Measurements from ENCODE around the gene NF1. TPM values are rescaled to one million over a fixed set of nuclear protein-coding genes. Genes with fewer than 3 reads are reported as not detected.

Gene NF1
- total RNA-seq, 1 donor from 2014 or later, result 66.7 TPM

GRCh38 chr17:31295489-31295871 lies 200.7 kb downstream of the NF1 start:
- H3K36me3 Mint-ChIP-seq (ENCODE audit: unreplicated experiment), result peaks cover 10% of the 10 kb centered on the region
- TF ChIP-seq, protein P1, sequence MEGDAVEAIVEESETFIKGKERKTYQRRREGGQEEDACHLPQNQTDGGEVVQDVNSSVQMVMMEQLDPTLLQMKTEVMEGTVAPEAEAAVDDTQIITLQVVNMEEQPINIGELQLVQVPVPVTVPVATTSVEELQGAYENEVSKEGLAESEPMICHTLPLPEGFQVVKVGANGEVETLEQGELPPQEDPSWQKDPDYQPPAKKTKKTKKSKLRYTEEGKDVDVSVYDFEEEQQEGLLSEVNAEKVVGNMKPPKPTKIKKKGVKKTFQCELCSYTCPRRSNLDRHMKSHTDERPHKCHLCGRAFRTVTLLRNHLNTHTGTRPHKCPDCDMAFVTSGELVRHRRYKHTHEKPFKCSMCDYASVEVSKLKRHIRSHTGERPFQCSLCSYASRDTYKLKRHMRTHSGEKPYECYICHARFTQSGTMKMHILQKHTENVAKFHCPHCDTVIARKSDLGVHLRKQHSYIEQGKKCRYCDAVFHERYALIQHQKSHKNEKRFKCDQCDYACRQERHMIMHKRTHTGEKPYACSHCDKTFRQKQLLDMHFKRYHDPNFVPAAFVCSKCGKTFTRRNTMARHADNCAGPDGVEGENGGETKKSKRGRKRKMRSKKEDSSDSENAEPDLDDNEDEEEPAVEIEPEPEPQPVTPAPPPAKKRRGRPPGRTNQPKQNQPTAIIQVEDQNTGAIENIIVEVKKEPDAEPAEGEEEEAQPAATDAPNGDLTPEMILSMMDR (IDR thresholded peaks at IDR 0.05), result no peak
- H3K4me1 Mint-ChIP-seq (ENCODE audit: unreplicated experiment), result no peaks in the 10 kb centered on the region
- no peaks in the 10 kb centered on the region for H3K9me3 Mint-ChIP-seq (ENCODE audit: unreplicated experiment)
- no peak overlapping the region for H3K4me3 Mint-ChIP-seq (ENCODE audit: unreplicated experiment)
- H3K27ac Mint-ChIP-seq (ENCODE audit: unreplicated experiment), result no peak overlapping the region
- DNase-seq (ENCODE audit: extremely low spot score, unreplicated experiment), result no peak
- no peaks in the 10 kb centered on the region for H3K27me3 Mint-ChIP-seq (ENCODE audit: unreplicated experiment)

DNA sequence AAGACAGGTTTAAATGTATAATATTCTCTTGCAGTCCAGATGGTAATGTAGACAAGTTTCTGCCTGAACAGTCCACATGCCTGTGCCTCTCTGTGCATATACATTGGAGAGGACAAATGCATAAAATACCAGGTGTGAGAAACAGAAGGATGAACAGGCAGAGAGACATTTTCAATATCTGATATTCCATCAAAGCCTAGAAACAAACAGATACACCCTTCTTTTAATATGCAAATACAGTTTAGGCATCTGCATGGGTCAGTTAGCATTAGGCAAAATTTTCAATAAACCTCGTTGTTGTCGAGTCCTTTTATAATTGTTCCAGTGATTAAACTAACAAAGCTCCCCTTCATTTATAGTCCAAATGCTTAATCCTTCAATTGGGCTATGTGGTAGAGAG lies 201.4 kb downstream of the NF1 start:
- H3K4me1 Mint-ChIP-seq (ENCODE audit: unreplicated experiment), result no peaks in the 10 kb centered on the region

DNA sequence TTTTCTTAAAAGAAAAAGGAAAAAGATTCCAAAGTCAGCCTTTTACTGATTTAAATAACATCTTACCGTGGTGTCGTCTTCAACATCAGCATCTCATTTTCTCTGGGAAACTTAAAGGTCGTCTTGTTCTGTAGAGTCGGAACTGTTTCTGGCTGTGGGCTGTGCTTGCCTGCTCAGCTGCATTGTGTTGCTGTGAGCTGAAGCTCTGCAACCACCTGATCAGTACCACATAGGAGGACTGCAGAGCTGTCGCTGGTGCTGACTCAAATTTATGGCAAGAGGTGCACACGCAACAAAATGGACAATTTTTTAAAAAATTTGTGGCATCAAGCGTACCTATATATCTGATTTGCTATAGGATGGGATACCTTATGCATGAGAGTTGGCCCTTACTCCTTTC lies 202.3 kb downstream of the NF1 start, which contains the start of gene OMG:
TSS of gene OMG (minus strand) at position 150 of the 400 bp plus-strand sequence. CDS start 908 bp downstream, outside the sequence.
- Mint-ChIP-seq H3K4me1 (ENCODE audit: unreplicated experiment) (peaks cover 9% of the 10 kb centered on the region), H3K4me3 (ENCODE audit: unreplicated experiment) (no peak within 1 kb of the TSS), H3K27me3 (ENCODE audit: unreplicated experiment) (no peaks in the 10 kb centered on the region), H3K9me3 (ENCODE audit: unreplicated experiment) (no peaks in the 10 kb centered on the region), H3K36me3 (ENCODE audit: unreplicated experiment) (peaks cover 2% of the 10 kb centered on the region), H3K27ac (ENCODE audit: unreplicated experiment) (no peak within 1 kb of the TSS)
- TF ChIP-seq, protein P1 (IDR thresholded peaks at IDR 0.05), result no peak
- no peak for DNase-seq (ENCODE audit: extremely low spot score, unreplicated experiment)

More for the DNA sequence above, 201.4 kb downstream of the NF1 start:
- no peak for DNase-seq (ENCODE audit: extremely low spot score, unreplicated experiment)
- Mint-ChIP-seq H3K36me3 (ENCODE audit: unreplicated experiment) (peaks cover 8% of the 10 kb centered on the region), H3K9me3 (ENCODE audit: unreplicated experiment) (no peaks in the 10 kb centered on the region), H3K27me3 (ENCODE audit: unreplicated experiment) (no peaks in the 10 kb centered on the region), H3K4me3 (ENCODE audit: unreplicated experiment) (no peak overlapping the region), H3K27ac (ENCODE audit: unreplicated experiment) (no peak overlapping the region)
- TF ChIP-seq, protein P1 (IDR thresholded peaks at IDR 0.05), result no peak

GRCh38 chr17:31299624-31300023 lies 204.8 kb downstream of the NF1 start:
- TF ChIP-seq, protein P1 (IDR thresholded peaks at IDR 0.05), result no peak
- DNase-seq (ENCODE audit: extremely low spot score, unreplicated experiment), result no peak
- H3K9me3 Mint-ChIP-seq (ENCODE audit: unreplicated experiment), result peaks cover 3% of the 10 kb centered on the region
- H3K4me1 Mint-ChIP-seq (ENCODE audit: unreplicated experiment), result peaks cover 17% of the 10 kb centered on the region
- H3K27me3 Mint-ChIP-seq (ENCODE audit: unreplicated experiment), result no peaks in the 10 kb centered on the region
- peaks cover 6% of the 10 kb centered on the region for H3K36me3 Mint-ChIP-seq (ENCODE audit: unreplicated experiment)
- no peak overlapping the region for H3K27ac Mint-ChIP-seq (ENCODE audit: unreplicated experiment)
- no peak overlapping the region for H3K4me3 Mint-ChIP-seq (ENCODE audit: unreplicated experiment)

DNA sequence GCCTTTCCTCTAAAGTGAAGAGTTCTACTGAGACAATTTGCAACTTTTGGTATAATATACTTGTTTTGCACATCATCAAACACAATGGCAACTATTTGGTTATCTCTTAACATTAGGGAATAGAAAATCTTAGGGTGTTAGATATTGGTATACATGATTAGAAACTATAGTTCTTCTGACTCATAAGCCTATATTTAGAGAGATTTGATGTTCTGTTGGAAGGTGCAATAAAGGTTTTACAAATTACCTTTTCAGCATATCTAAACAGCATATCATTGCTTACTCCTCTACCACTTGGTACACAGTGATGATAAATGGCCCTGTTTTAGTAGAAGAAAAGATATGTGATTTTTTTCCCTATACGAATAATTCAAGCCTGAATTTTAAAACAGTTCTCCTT lies 212.9 kb downstream of the NF1 start:
- Mint-ChIP-seq H3K4me1 (ENCODE audit: unreplicated experiment) (peaks cover 6% of the 10 kb centered on the region), H3K9me3 (ENCODE audit: unreplicated experiment) (peaks cover 3% of the 10 kb centered on the region), H3K36me3 (ENCODE audit: unreplicated experiment) (peaks cover 17% of the 10 kb centered on the region), H3K27ac (ENCODE audit: unreplicated experiment) (no peak overlapping the region), H3K27me3 (ENCODE audit: unreplicated experiment) (no peaks in the 10 kb centered on the region), H3K4me3 (ENCODE audit: unreplicated experiment) (no peak overlapping the region)
- TF ChIP-seq, protein P1 (IDR thresholded peaks at IDR 0.05), result no peak
- no peak for DNase-seq (ENCODE audit: extremely low spot score, unreplicated experiment)

Measured in osteocyte (in vitro differentiated cells).